Measurements from ENCODE around the gene SEL1L3.

DNA sequence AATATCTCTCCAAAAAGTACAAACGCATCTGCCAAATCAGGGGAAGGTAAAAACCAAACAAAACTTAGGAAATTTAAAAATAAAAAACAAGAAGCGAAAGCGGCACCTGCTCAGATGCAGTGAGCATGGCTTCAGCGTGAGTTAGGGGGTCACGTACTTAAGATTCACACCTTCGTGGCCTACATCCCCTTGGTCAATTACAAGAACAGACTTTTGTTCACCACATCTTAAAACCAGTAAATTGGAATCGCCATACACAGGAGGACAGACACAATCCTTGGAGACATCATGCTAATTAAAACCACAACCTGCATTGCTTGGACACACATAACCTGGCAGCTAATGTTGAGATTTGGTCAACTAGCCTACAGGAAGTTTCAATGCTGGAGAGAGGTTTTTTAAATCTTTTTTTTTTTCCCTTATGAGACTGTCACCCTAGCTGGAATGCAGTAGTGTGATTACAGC, 12.5 kb upstream of the SEL1L3 start:
- TF ChIP-seq, protein P1, sequence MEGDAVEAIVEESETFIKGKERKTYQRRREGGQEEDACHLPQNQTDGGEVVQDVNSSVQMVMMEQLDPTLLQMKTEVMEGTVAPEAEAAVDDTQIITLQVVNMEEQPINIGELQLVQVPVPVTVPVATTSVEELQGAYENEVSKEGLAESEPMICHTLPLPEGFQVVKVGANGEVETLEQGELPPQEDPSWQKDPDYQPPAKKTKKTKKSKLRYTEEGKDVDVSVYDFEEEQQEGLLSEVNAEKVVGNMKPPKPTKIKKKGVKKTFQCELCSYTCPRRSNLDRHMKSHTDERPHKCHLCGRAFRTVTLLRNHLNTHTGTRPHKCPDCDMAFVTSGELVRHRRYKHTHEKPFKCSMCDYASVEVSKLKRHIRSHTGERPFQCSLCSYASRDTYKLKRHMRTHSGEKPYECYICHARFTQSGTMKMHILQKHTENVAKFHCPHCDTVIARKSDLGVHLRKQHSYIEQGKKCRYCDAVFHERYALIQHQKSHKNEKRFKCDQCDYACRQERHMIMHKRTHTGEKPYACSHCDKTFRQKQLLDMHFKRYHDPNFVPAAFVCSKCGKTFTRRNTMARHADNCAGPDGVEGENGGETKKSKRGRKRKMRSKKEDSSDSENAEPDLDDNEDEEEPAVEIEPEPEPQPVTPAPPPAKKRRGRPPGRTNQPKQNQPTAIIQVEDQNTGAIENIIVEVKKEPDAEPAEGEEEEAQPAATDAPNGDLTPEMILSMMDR (IDR thresholded peaks at IDR 0.05) = no peak
- TF ChIP-seq POLR2A (IDR thresholded peaks at IDR 0.05) = no peak
